ENCODE measurements around the gene MYL3. TPM values are rescaled to one million over a fixed set of nuclear protein-coding genes. Genes with fewer than 3 reads are reported as not detected.

The MYL3 gene
- total and polyA plus RNA-seq, 2 of the 4 experiments (the other 2 are of a cell fraction) = 0.09 TPM; not detected in 1

- DNase-seq (no peak), ATAC-seq (ENCODE audit: low read depth) (no peak)
- no peak overlapping the region for H3K27ac ChIP-seq (ENCODE audit: insufficient read depth, low read length)
- H3K9ac ChIP-seq (ENCODE audit: low read depth, low read length) = no peak overlapping the region
- no peak overlapping the region for H4K91ac ChIP-seq (ENCODE audit: insufficient read depth, low read depth, low read length)
- in situ Hi-C loops (cut with MboI; ENCODE audit: low sequenced_read_pairs) = no loop called here
- H4K5ac ChIP-seq (ENCODE audit: low read depth, low read length) = no peak overlapping the region
- H2BK15ac ChIP-seq (ENCODE audit: low read depth, low read length) = no peak overlapping the region
- H3K56ac ChIP-seq (ENCODE audit: extremely low read depth, insufficient read depth, low read length) = no peak overlapping the region
- WGBS, 2 experiments (ENCODE audit: extremely low coverage in 2 of 2, insufficient read length in 1 of 2) = 68% methylated on average over 5 of the region's 15 CpGs; no CpG with 5 or more reads in 1 of the 2 experiments
- TF ChIP-seq CHD1 (IDR thresholded peaks at IDR 0.05; ENCODE audit: low read depth, low read length) (no peak), RAD21 (IDR thresholded peaks at IDR 0.05; ENCODE audit: low read length) (no peak), RFX5 (IDR thresholded peaks at IDR 0.05; ENCODE audit: low read depth, low read length) (no peak), ELK1 (IDR thresholded peaks at IDR 0.05; ENCODE audit: borderline replicate concordance, low read depth, low read length) (no peak), POLR2A (IDR thresholded peaks at IDR 0.05; ENCODE audit: low read depth, low read length) (no peak), MAFK (IDR thresholded peaks at IDR 0.05; ENCODE audit: low read depth, low read length) (no peak), FOS (IDR thresholded peaks at IDR 0.05; ENCODE audit: low read depth, low read length) (no peak), RCOR1 (IDR thresholded peaks at IDR 0.05; ENCODE audit: insufficient replicate concordance, low read length) (no peak), SMC3 (IDR thresholded peaks at IDR 0.05; ENCODE audit: low read depth, low read length) (no peak), USF2 (IDR thresholded peaks at IDR 0.05; ENCODE audit: low read depth, low read length) (no peak), MAZ (IDR thresholded peaks at IDR 0.05; ENCODE audit: borderline replicate concordance, low read depth, low read length) (no peak)
- no peak overlapping the region for H2AK5ac ChIP-seq (ENCODE audit: low read depth, low read length)
- no peaks in the 10 kb centered on the region for H3K36me3 ChIP-seq (ENCODE audit: control insufficient read depth, insufficient read depth, low read length)
- no peak overlapping the region for H2BK120ac ChIP-seq (ENCODE audit: low read depth, low read length)
- H2BK5ac ChIP-seq (ENCODE audit: low read depth, low read length, poor library complexity, severe bottlenecking) = no peak overlapping the region
- H2AK9ac ChIP-seq (replicated peaks; ENCODE audit: low read depth, low read length, poor library complexity) = no peak overlapping the region
- H3K4me3 ChIP-seq (ENCODE audit: insufficient read depth, low read depth, low read length) = no peak overlapping the region
- H3K14ac ChIP-seq (replicated peaks; ENCODE audit: low read depth, low read length) = no peak overlapping the region
- no peaks in the 10 kb centered on the region for H3K9me3 ChIP-seq (ENCODE audit: control insufficient read depth, insufficient read depth, low read length)
- CTCF ChIA-PET = no interaction called here
- dilution Hi-C loops (cut with HindIII; ENCODE audit: low sequenced_read_pairs, unreplicated experiment) = no loop called here
- intact Hi-C loops (cut with micrococcal nuclease) = loop anchor here (1.0 kb wide), 1 partner anchor 29 kb away; no protein-coding TSS in a partner anchor
- no peak overlapping the region for H3K18ac ChIP-seq (ENCODE audit: low read depth, low read length)
- no peak overlapping the region for H4K8ac ChIP-seq (ENCODE audit: low read depth in 2 of 2, low read length in 2 of 2)
- peaks cover 48% of the 10 kb centered on the region for H3K27me3 ChIP-seq (ENCODE audit: control insufficient read depth, insufficient read depth, low read length)
- no peak overlapping the region for H2BK20ac ChIP-seq (ENCODE audit: low read depth, low read length)
- H3K79me1 ChIP-seq (ENCODE audit: low read depth in 1 of 2, low read length in 2 of 2) = no peaks in the 10 kb centered on the region
- no TSS peak for BruUV-seq (replicated peaks)
- H3K4me1 ChIP-seq (ENCODE audit: control insufficient read depth, insufficient read depth, low read length) = no peaks in the 10 kb centered on the region
- H3K4ac ChIP-seq (ENCODE audit: low read depth, low read length) = no peak overlapping the region
- H3K23ac ChIP-seq (ENCODE audit: low read depth, low read length) = no peak overlapping the region
- no peaks in the 10 kb centered on the region for H3K9me1 ChIP-seq (ENCODE audit: insufficient read depth, low read length)
- POLR2A ChIA-PET (ENCODE audit: unreplicated experiment) = no interaction called here
- no peak overlapping the region for H2AFZ ChIP-seq (replicated peaks; ENCODE audit: low read length, poor library complexity)
- H3K4me2 ChIP-seq (ENCODE audit: low read depth, low read length) = no peak overlapping the region
- H4K20me1 ChIP-seq (ENCODE audit: insufficient read depth, low read length) = no peaks in the 10 kb centered on the region
These were observed 9.5 kb downstream of the MYL3 start for GRCh38 chr3:46853441-46854415.
